ENCODE measurements around the gene TREH. TPM values are rescaled to one million over a fixed set of nuclear protein-coding genes. Genes with fewer than 3 reads are reported as not detected.

The TREH gene
- total RNA-seq, 1 experiment from 2014 or later: not detected

DNA sequence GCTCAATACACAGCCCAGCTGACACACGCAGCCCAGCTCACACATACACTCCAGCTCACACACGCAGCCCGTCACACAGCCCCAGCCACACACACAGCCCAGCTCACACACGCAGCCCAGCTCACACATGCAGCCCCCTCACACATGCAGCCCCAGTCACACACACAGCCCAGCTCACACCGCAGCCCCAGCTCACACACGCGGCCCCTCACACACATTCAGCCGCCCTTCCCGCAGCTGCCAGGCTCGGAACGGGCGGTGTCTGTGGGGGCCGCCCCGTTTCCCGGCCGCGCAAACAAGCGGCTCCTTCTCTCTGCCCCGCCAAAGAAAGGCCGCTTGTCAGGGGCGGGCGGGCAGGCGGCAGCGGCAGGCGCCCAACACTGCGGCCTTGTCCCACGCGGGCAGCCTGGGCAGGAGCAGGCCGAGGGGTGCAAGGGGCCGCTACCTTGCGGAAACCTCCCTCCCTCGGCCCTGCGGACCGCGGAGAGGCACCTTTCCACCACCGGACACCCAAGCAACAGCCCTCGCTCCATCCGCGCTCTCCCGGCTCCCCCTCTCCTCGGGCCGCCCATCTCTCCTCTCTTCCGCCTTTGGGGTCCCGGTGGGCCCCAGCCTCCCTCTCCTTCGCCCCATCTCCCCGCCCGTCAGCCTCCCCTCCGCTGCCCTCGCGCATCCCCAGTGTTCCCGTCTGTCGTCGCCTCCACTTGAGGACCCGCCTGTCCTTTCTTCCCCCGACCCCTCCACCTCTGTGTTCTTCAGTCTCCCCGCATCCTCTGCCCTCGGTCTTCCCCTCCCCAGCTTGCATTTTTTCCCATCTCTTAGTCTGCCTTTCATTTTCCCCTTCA lies 69.8 kb downstream of the TREH start:
- ChIA-PET CTCF (interaction anchor here (0.6 to 2.2 kb wide), 10 partner anchors 9 to 474 kb away, joined by 3 to 12 read pairs (median 4); no protein-coding TSS in a partner anchor), POLR2A (interaction anchor here (1.3 to 7.1 kb wide), 3 partner anchors 13 to 50 kb away, joined by 7 to 113 read pairs (median 19); no protein-coding TSS in a partner anchor)
- BruUV-seq (replicated peaks): no TSS peak
- H3K36me3 Mint-ChIP-seq (ENCODE audit: insufficient read depth, unreplicated experiment): peaks cover 10% of the 10 kb centered on the region
- no peaks in the 10 kb centered on the region for H3K27me3 Mint-ChIP-seq (ENCODE audit: insufficient read depth, unreplicated experiment)
- H3K4me3 Mint-ChIP-seq (ENCODE audit: unreplicated experiment): peak overlapping the region; percentile 70
- H3K4me1 Mint-ChIP-seq (ENCODE audit: insufficient read depth, unreplicated experiment): peaks cover 23% of the 10 kb centered on the region
- no peak for DNase-seq (ENCODE audit: unreplicated experiment)
- H3K9me3 Mint-ChIP-seq (ENCODE audit: unreplicated experiment): no peaks in the 10 kb centered on the region
- TF ChIP-seq CTCF (IDR thresholded peaks at IDR 0.05; ENCODE audit: unreplicated experiment): no peak
- H3K27ac Mint-ChIP-seq (ENCODE audit: low read depth, unreplicated experiment): no peak overlapping the region
- intact Hi-C loops (cut with micrococcal nuclease): loop anchor here (2.0 to 5.0 kb wide), 2 partner anchors 13 to 348 kb away; partner anchors contain the start of gene UPK2

DNA sequence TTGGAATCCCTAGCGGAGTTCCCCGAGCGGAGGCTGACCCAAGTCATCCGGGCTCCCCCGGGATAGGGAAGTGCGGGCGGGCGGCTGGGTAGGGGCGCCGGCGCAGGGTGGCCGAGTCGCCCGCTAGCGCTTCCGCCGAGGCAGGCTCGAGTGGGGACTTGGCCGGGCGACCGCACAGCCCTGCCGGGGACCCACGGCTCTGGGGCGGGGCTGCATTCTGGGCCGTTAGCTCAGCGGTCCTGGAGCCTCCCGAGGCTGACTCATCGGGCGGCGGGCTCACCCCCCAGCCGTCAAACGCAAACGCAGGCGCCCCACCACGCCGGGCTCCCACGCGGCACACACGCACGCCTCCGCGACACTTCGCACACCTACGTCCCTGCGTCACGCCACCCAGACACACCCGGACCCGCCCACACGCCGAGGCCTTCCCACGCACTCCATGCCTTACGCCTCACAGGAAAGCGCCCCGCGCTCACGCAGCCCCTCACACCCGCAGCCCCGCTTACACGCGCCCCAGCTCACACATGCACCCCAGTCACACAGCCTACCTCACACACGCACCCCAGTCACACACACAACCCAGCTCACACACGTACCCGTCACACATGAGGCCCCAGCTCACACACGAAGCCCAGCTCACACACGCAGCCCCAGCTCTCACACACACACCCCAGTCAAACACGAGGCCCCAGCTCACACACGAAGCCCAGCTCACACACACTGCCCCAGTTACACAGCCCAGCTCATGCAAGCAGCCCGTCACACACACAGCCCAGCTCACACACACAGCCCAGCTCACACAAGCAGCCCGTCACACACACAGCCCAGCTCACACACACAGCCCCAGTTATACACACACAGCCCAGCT lies 70.9 kb downstream of the TREH start:
- no peaks in the 10 kb centered on the region for H3K9me3 Mint-ChIP-seq (ENCODE audit: unreplicated experiment)
- H3K4me3 Mint-ChIP-seq (ENCODE audit: unreplicated experiment): peak overlapping the region; percentile 70
- no peak overlapping the region for H3K27ac Mint-ChIP-seq (ENCODE audit: low read depth, unreplicated experiment)
- ChIA-PET CTCF (interaction anchor here (0.6 to 2.2 kb wide), 11 partner anchors 8 to 475 kb away, joined by 3 to 12 read pairs (median 5); no protein-coding TSS in a partner anchor), POLR2A (interaction anchor here (0.7 to 7.1 kb wide), 8 partner anchors 14 to 51 kb away, joined by 3 to 113 read pairs (median 4); no protein-coding TSS in a partner anchor)
- intact Hi-C loops (cut with micrococcal nuclease): loop anchor here (2.0 to 5.0 kb wide), 2 partner anchors 14 to 349 kb away; partner anchors contain the start of gene UPK2
- no TSS peak for BruUV-seq (replicated peaks)
- peaks cover 15% of the 10 kb centered on the region for H3K36me3 Mint-ChIP-seq (ENCODE audit: insufficient read depth, unreplicated experiment)
- peaks cover 23% of the 10 kb centered on the region for H3K4me1 Mint-ChIP-seq (ENCODE audit: insufficient read depth, unreplicated experiment)
- peak; percentile 42 for DNase-seq (ENCODE audit: unreplicated experiment)
- no peak for TF ChIP-seq CTCF (IDR thresholded peaks at IDR 0.05; ENCODE audit: unreplicated experiment)
- no peaks in the 10 kb centered on the region for H3K27me3 Mint-ChIP-seq (ENCODE audit: insufficient read depth, unreplicated experiment)

DNA sequence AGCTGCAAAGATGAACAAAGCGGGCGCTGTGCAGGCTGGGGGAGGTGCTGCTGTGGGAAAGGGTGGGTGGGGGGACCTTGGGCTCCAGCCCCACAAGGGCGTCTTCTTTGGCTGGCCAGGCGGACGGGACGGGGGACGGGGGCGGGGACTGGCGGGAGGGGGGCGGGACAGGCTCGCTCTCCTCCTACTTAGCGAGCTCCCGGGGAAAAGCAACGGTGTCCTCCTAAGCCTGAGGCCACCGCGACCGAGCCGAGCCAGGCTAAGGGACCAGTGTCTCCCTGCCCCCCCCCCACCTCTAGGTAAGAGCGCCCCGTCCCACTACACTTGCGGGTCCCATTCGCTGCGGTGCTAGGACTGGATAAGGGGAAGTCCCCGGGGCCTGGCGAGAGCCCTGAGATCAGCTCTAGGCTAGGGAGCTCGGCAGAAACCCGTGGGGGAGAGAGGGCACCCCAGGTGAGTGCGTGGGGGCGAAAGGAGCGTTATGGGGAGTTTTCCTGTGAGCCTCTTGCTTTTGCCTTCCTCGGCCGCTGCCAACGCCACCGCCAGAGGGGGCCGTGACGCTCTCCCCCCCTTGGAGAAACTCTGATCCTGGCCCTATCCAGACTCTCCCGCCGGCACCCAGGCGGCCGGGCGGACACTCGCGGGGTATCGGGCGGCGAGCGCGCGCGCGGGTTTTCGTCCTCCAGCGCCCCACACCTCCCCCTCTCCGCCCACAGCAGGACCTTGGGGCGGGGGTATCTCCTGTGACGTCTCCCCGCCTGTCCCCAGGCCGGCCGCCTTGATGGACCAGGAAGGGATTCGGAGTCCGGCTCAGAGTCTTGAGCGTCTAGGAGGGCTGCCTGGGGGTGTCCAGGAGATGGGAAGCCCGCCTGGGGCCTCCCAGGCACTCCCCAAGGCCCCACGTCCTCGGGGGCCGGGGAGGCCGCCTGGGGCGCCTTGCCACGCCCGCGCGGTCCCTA lies 71.8 kb downstream of the TREH start, which contains the start of gene PHLDB1:
TSS of gene PHLDB1 (plus strand) at position 215 of the 959 bp plus-strand sequence. CDS start 6,222 bp downstream, outside the sequence.
- intact Hi-C loops (cut with micrococcal nuclease): loop anchor here (1.0 to 5.0 kb wide), 4 partner anchors 15 to 350 kb away; partner anchors contain the start of gene UPK2
- no TSS peak for BruUV-seq (replicated peaks)
- no peak within 1 kb of the TSS for H3K27ac Mint-ChIP-seq (ENCODE audit: low read depth, unreplicated experiment)
- H3K9me3 Mint-ChIP-seq (ENCODE audit: unreplicated experiment): no peaks in the 10 kb centered on the region
- peaks cover 23% of the 10 kb centered on the region for H3K4me1 Mint-ChIP-seq (ENCODE audit: insufficient read depth, unreplicated experiment)
- ChIA-PET CTCF (interaction anchor here (0.7 to 4.9 kb wide), 13 partner anchors 9 to 85 kb away, joined by 3 to 35 read pairs (median 4); no protein-coding TSS in a partner anchor), POLR2A (interaction anchor here (0.5 to 7.1 kb wide), 14 partner anchors 8 to 564 kb away, joined by 3 to 113 read pairs (median 4); no protein-coding TSS in a partner anchor)
- H3K36me3 Mint-ChIP-seq (ENCODE audit: insufficient read depth, unreplicated experiment): peaks cover 24% of the 10 kb centered on the region
- no peaks in the 10 kb centered on the region for H3K27me3 Mint-ChIP-seq (ENCODE audit: insufficient read depth, unreplicated experiment)
- H3K4me3 Mint-ChIP-seq (ENCODE audit: unreplicated experiment): peak within 1 kb of the TSS; percentile 70
- peak; percentile 61 for DNase-seq (ENCODE audit: unreplicated experiment)
- TF ChIP-seq CTCF (IDR thresholded peaks at IDR 0.05; ENCODE audit: unreplicated experiment): peak; percentile 61

Small RNA genes lying within 50 kb of the gene (microRNA-seq; reads per million reads assigned to microRNA genes)
- gene MIR6716: not detected

Other genes starting within 250 kb of the TREH start
- gene KMT2A, start 243.2 kb downstream of the TREH start, total RNA-seq (2022): 52.0 and 62.9 TPM in 2 replicates
- 0.52 and 0.63 TPM in 2 replicates for gene TTC36, start 152.2 kb downstream of the TREH start, total RNA-seq (2022)
- 0.79 and 0.91 TPM in 2 replicates for gene TMEM25, start 148.5 kb downstream of the TREH start, total RNA-seq (2022)
- 21.3 and 24.3 TPM in 2 replicates for gene IFT46, start 113.7 kb downstream of the TREH start, total RNA-seq (2022)
- gene ARCN1, start 107.2 kb downstream of the TREH start, total RNA-seq (2022): 157 and 164 TPM in 2 replicates
- 31.1 and 36.2 TPM in 2 replicates for gene PHLDB1, start 72.0 kb downstream of the TREH start, total RNA-seq (2022)
- 111 and 143 TPM in 2 replicates for gene DDX6, start 111.5 kb upstream of the TREH start, total RNA-seq (2022)
- not detected in 2 replicates for gene CXCR5, start 204.2 kb upstream of the TREH start, total RNA-seq (2022)
- 91.6 and 121 TPM in 2 replicates for gene BCL9L, start 246.3 kb upstream of the TREH start, total RNA-seq (2022)